Activated gamma-delta T cell treated with Interleukin-2 at 50 U/mL for 16 hours (primary cell): Measurements from ENCODE around the gene LYPD6B.

ENCODE experiments used
- DNase-seq: peaks from one replicate; pipeline ENCODE4 v3.0.0-alpha.2; 2020

LYPD6B gene

DNA sequence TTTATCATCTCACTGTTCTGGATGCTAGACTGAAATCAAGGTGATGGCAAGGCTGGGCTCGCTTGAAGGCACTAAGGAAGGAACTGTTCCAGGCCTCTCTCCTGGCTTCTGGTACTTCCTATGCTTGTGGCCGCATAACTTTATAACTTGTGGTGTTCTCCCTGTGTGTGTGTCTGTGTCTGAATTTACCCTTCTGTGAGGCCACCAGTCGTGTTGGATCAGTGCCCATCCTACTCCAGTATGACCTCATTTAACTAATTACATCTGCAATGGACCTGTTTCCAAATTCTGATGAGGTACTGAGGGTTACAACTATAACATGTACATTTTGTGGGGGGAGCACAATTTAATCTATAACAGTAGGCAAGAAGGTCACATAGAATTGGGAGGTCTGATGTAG is 41.6 kb downstream of the LYPD6B start:
- DNase-seq: no peak

DNA sequence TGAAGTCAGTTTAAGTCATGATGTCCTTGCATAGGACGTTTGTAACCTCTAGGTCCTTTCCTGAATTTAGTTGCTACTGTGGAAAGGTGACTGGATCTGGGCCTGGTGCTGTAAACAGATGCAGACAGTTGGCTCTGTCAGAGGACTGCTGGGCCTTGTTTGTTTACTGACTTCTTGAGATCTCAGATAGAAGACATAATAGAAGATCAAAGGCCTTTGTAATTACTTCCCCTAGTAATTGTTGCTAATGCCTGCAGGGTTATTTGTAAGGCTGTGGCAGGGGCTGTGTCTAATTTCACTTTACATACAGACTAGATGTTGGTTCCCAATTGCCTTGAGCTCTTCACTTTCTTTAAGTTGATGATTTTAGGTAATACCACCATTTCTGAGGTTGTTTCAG is 42.5 kb downstream of the LYPD6B start:
- DNase-seq: no peak

DNA sequence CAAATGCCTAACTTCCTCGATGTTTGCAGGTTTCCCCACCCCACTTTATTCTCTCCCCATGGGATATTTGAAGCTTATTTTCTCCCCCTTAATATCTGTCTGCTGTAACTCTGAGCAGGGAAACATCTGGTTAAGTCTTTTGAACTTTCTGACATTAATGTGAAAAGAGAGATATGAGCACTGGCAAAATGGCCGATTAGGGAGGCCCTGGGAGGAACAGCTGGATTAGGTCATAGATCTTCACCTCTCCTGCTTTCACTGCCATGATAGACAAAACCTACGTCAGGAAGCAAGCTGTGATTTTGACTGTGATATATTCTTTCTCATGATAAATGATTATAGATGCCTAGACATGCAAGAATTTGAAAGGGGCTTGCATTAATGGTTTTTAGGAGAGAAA is 43.6 kb downstream of the LYPD6B start:
- DNase-seq: no peak

DNA sequence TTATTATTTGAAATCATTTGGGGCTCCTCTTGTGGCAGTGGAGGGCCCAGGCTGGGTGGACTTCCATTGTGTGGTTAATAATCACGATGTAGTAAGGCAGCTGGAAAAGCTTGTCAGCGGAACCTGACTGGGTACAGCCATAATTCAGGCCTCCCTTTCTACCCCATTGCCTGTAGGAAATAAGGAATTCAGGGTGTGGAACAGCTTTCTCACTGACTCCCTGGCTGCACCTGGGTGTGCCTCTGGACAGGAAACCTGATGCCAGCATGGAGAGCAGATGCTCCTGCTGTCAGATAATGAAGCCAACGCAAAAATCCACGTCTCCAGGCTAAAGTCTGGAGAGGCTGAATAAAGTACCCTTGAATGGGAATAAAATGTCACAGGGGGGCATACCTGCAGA is 44.2 kb downstream of the LYPD6B start:
- DNase-seq: no peak

DNA sequence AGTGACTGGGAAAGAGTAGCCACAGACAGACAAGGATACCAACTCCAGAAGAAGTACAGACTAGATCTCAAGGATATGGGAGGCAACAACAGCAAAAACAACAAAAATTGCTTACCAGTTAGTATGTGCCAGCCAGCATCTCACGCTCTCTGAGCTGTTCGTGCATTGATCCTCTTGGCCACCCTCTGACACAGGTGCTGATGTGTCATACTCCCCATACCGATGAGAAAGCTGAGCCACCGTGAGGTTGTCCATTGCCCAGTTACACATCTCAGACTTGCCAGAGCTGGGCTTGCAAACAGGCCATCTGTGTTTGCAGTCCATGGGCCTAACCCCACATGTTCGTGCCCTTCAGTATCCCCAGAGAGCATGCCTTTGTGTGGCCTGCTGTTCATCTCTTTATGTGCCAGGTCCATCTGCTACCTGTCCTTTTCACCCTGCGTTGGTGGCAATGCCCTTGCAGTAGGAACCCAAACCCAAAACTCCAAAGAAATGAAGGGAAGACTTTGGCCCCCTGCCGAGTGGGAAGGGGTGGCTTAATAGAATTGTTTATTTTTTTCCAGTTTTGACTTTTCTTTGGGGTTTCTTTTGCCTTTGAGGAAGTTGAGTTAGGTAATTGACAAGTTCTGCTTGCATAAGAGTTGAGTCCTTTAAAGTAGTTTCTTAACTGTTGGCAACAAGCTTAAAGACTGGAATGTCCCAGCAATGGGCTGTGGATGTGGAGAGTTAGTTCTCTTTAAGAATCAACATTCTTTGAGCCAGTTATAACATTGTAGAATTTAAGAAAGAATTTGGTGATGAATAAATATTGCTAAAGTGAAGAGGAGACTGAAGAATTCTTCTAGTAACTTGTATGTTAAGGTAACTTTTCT is 46.7 kb downstream of the LYPD6B start:
- no peak for DNase-seq

DNA sequence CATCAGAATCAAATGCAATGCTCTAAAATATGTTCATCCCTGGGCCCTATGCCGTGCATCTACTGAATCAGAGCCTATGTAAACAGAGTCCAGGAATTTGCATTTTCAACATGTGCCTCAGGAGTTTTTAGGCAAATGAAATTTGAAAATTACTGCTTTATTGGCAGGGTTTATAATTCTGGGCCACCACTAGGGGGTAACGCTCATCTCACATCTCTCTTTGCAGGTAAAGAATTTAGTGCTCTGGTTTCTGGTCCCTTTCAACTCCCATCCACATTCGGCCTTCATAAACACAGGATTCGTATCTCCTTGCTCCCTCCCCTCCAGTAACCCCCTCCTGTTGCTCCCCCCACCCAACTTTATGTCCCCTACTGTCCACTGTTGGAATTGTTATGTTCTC is 49.3 kb downstream of the LYPD6B start:
- no peak for DNase-seq

DNA sequence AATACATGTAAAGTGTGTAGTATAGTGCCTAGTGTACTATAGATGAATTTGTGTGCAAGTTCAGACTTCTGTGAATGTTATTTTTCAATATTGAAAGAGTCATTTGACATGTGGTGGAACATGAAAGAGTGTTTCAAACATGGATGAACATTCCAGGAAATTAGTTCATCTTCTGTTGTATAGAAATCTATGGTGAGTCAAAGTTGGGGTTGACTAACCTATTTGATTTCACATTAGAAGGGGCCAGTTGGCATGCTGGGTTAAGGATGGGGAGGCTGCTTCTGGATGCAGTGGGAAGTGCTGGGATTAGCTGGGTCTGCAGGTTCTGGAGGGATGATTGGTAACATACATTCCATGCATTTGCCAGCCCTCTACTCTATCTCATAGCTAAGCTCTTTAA is 50.6 kb downstream of the LYPD6B start:
- no peak for DNase-seq

DNA sequence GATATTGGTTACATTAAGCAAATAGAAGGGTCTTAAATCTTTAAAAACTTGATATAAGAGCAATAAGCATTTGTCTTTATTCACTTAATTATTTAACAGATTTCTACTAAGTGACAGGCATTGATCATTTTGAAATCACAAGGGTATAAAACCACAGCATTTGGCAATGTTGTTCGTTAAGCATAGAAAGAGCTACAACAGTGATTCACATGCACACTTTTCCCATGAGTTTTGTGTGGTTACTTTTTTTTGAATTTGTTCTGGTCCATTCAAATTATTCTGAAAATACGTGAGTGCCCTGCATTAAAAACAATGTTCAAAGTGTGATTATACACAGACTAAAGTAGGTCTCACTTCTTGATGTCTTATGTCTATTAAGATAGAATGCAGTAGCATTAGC is 52.2 kb downstream of the LYPD6B start:
- no peak for DNase-seq

DNA sequence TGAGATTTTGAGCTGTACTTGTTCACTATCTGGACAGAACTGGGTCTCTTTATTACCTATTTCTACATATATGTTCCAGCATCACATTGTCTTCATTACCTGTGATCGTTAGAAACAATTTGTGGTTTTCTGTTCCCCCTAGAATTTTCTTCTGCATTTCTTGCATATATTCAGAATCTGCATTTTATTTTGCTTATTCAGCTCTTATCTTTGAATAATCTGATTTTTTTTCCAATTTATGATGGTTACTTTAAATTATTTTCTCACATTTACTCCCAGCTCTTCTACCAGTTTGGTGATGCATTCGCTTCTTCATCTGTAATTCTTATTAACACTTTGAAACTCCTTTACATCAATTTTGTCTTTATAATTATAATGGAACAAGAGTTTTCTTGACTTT is 55.1 kb downstream of the LYPD6B start:
- DNase-seq: no peak

DNA sequence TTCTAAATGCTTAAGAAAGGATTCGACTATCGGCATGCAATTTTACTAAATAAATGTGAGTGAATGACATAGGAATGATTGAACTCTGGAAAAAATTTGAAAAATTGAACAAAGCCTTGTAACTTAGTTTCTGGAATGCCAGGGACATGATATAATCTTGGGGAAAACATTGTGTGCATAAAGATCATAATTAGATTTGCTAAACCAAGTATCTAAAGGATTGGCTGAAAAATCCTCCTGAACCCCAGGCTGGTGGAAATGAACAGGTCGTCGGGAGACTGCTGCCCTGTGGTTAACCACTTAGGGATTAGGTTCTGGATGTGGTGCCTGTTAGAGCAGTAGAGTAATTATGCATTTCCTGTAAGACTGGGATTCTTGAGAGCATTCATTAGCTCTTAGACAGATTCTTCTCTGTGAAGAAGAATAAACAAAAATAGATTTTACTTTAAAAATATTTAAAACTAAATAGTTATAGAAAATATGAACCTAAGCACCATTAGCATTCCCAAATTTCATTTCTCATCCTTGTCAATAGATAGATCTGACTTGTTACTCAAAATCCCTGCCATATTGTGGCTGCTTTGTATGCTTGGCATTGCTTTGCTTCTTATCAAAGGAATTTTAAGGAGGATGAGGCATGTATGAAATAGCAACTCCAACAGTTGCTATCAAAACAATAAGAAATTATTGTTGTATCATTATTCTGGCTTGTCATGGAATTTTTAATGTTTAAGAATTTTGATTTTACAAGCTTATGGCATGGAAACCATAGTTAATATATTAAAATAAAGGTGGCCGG is 55.9 kb downstream of the LYPD6B start:
- DNase-seq: no peak

DNA sequence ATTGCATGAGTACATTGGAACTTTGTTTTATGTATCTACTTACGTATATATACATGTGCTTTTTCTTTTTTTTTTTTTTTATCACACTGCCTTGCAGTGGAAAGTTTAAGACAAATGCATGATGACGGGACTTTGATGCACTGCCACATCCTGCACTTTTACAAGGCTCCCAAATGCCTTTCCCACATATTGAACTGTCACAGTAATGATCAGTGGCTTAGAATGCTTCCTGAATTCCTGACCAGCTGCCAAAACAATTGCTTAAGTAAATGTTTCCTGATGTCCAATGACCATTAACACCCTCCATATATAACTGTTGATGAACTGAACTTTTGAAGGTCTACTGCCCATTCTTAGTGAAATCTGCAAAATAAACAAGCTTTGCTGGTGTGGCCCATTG is 60.2 kb downstream of the LYPD6B start:
- no peak for DNase-seq

DNA sequence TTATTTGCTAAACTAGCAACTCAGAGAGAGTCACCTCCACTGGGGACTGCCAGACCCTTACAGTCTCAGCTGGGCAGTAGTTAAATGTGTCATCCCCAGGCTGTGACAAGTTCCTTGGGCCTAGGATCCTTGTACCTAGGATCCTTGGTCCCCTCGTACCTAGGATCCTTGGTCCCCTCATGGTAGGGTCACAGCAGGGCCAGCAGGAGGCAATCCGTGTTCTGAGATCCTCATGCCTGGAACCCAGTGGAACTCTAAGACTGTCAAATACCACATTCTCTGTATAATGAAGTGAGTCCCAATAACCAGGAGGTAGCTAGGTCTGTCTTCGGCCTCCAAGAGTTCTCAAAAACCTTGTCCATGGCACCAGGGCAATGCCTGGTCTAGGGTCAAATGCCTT is 60.8 kb downstream of the LYPD6B start:
- DNase-seq: no peak

DNA sequence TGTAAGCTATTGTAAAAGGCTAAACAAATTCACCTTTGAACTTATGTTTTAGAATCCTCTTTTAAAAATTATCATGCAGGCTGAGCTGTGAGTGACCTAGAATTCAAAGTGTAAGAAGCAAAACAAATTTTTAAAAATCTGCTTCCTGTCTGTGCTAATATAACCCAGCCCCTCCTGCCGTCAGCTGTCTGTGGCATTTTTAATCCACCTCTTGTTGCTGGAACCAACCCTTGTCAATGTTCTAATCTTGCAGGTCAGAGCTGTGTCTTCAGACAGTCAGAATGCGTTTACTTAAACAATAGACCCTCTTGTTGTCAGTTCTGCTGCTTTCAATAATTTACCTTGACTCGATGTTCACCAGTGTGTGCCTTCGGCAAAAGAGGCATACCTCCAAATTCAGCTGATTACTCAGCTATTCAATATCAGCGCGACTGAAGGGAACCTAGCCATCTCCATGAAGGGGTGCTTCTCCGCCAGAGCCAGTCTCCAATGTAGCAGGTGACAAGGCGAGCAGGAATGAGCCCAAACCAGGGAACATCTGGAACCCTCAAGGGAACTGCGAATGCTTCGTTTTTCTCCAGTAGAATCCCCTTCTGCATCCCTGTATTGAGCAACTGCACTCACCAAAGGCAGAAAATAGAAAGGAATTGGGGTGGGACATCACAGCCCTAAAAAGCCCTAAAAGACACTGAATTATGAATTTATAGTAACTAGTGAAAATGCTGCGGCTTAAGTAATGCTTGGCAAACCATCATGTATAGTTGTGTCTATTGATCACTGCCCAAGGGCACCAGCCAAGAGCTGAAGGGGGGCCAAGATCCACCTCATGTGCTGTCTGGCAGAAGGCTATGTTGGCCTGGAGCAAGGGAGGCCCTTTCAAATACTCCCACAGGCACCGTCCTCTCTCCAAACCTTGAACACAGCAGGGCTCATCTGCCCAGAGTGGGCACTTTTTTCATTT is 62.5 kb downstream of the LYPD6B start:
- DNase-seq: no peak

DNA sequence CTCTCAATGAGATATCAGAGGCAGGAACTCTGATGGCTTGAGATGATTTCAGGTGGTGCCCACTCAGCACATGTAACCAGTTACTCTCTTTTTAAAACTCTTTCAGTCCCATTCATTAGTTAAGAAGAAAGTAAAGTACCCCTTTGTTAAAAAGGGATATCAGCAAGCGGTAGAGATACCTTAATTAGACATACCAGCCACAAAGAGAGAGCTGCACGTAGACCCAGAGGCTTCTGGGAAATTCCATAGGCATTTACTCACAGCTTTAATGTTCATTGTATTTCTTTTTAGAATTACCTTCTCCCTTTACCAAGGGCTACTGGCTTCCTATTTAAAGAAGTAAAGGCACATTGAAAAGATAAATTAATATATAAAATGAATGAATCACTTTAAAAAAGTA is 63.3 kb downstream of the LYPD6B start:
- no peak for DNase-seq

DNA sequence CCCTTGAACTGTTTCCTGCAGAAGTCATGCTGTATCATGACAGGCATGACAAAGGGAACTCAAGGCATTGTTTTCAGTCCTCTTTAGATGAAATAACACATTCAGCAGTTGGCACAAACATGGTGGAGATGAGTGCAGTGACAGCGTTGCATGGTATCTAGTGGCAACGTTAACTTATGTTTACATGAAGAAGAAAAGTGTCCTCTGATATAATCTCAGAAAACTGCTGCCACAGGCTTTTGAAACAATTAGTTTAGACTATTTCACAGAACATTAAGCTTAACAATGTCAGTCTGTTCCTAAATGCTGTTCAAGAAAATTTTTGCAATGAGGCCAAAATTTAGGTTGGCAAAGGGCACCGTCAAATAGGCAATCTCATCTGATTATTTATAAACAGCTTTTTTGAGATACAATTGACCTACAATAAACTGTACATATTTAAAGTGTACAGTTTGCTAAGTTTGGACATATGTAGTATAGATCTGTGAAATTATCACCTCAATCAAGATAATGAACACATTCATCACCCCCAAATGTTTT is 64.7 kb downstream of the LYPD6B start:
- DNase-seq: no peak

DNA sequence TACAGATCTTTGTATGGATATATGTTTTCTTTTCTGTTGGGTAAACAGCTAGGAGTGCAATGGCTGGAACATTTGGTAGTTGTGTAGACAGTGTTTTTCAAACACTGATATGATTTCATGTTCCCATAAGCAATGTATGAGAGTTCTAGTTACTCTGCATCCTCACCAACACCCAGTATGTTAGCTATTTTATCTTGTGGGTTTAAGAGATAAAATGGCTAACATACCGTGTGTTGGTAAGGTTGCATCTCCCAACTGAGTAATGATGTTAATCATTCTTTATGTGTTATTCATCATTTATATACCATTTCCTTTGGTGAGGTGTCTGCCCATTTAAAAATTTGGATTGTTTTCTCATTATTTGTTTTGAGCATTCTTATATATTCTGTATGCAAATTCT is 65.7 kb downstream of the LYPD6B start:
- no peak for DNase-seq

DNA sequence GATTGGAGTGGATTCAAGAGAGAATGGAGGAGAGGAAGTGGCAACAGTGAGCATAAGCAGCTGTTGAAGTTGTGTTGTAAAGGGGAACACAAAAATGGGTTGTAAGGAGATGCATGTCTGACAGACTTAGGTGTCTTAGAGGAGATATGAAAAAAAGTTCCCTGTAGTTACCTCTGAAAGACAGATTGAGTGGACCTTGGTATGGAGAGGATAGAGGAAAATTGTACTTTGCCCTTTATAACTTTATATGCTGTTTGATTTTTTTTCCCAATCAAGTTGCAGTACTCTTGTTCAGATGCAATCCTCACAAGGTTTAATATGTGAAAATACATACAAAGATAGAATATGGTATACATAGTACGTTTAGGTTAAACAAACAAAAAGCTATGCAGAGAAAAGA is 73.6 kb downstream of the LYPD6B start:
- no peak for DNase-seq

DNA sequence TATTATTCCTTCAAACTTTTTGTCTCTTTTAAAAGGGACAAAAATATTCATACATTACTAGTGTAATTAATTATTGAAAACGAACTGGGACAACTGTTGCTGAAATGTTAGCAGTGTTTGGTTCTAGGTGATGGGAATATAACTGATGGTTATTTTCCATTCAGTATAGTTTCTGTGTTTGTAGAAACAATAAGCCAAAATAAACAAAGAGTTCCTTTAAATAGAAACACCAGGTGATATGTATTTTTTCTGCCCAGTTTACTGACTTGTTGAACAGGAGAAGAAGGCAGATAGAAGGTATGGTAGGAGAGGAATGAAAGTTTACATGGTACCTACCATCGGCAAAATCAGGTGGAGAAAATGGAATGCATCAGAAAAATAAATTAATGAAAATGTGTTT is 74.2 kb downstream of the LYPD6B start:
- DNase-seq: no peak

DNA sequence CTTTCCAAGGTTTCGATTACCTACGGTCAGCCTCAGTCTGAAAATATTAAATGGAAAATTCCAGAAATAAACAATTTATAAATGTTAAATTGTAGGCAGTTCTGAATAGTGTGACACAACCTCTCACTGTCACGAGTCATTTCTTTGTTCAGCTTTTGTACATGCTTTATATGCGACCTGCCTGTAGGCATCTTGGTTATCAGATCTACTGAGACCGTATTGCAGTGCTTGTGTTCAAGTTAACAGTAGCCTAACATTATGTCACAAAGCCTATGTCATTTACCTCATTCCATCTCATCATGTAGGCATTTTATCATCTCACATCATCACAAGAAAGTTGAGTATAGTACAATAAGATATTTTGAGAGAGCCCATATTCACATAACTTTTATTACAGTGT is 77.3 kb downstream of the LYPD6B start:
- DNase-seq: no peak

DNA sequence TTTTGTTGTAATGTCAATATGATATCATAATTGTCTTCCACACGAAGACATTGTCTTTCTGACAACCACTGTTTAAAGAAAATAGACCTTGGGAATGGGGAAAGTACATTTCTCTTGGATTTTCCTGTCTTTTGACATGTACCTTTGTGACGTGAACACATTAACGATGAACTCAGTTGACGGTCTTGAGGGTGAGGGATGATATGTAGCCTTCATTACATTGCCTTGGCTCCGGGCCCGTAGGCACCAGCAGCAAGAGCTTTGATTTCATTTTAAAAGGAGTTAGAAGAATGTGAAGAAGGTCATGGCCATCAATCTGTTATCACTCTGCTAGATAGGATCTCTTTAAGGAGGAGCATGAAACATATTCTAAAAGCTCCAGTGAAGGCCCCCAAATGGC is 80.9 kb downstream of the LYPD6B start:
- DNase-seq: no peak

DNA sequence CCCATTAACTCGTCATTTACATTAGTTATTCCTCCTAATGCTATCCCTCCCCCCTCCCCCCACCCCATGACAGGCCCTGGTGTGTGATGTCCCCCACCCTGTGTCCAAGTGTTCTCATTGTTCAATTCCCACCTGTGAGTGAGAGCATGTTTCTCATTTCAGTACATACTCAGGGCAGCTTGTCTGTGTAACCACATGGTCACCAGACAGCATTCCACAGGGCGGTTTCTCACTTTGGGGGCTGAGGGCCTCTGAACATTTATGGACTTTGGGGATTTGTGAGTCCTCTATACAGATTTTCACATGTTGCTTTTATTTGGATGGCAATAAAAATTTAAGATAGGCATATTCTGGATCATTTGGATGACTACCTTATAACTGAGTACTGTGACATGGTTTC is 84.0 kb downstream of the LYPD6B start:
- DNase-seq: no peak

DNA sequence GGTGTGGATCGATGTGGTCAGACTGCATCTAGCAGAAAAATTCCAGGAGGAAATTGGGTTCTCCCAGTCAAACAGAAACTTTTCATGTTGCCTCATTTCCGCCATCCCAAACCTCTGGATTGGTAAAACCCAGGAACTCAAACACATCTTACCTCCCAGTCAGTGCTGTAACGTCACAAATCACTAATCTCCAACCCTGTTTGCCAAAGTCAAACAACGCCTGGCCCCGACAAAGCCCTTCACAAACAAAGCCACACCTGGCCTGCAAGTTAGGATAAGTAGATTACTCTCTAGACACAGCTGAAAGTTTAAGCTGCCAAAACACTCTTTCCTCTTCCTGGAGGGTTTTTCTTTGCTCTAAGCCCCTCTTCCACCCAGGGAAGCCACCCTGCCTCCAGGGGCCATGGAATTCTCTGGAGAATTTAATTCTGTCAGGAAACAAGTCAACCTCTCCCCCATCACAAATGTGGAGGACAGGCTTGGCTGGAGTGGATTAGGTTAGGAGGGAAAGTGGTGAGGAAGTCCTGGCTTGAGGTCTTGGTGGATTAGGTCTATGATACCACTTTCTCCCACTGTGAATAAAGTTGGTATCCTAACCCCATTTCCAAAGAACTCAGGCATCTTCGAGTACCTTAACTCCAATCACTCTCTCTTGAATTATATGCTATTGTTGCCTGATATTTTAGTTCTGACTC is 86.7 kb downstream of the LYPD6B start:
- no peak for DNase-seq
